ENCODE data around the gene PTPRG. TPM values are rescaled to one million over a fixed set of nuclear protein-coding genes. Genes with fewer than 3 reads are reported as not detected.

Gene PTPRG
- total and polyA plus RNA-seq, 2 experiments from 2014 or later, result 24.4 to 131 TPM

- H3K4me3 Mint-ChIP-seq, result no peak overlapping the region
- no peak overlapping the region for H3K27ac Mint-ChIP-seq
- no peaks in the 10 kb centered on the region for H3K36me3 ChIP-seq (ENCODE audit: insufficient read depth)
- no peak for DNase-seq (ENCODE audit: low spot score)
- no peak for TF ChIP-seq CREB1 (CRISPR knock-in tag; IDR thresholded peaks at IDR 0.05; ENCODE audit: low read depth)
- TF ChIP-seq ZNF114 (CRISPR knock-in tag; IDR thresholded peaks at IDR 0.05), result no peak
- TF ChIP-seq EZH2phosphoT487 (IDR thresholded peaks at IDR 0.05; ENCODE audit: unreplicated experiment), result no peak
- TF ChIP-seq CTCF (conservative IDR thresholded peaks at IDR 0.05; ENCODE audit: low read depth in 2 of 2), result no peak
- TF ChIP-seq EZH2 (IDR thresholded peaks at IDR 0.05; ENCODE audit: low read depth, unreplicated experiment), result no peak
- TF ChIP-seq JUNB (IDR thresholded peaks at IDR 0.05; ENCODE audit: unreplicated experiment), result no peak
- no peaks in the 10 kb centered on the region for H3K27me3 ChIP-seq (ENCODE audit: insufficient read depth)
- peaks cover 14% of the 10 kb centered on the region; the same call in 2 of the 3 replicates for H3K36me3 Mint-ChIP-seq (ENCODE audit: low read depth)
- H3K9me3 Mint-ChIP-seq, result no peaks in the 10 kb centered on the region
- H3F3A ChIP-seq (replicated peaks; ENCODE audit: low read depth), result no peaks in the 10 kb centered on the region
- peaks cover 27% of the 10 kb centered on the region for H3K79me2 ChIP-seq (replicated peaks; ENCODE audit: insufficient read depth)
- no peak overlapping the region for H3K4me2 ChIP-seq
- H3K27ac ChIP-seq (ENCODE audit: low read depth), result 0 out of 2 replicates have a peak overlapping the region, but pooled peaks have one; percentile 1
- H3K27me3 Mint-ChIP-seq (ENCODE audit: insufficient read depth, low read depth, poor library complexity), result peaks cover 4% of the 10 kb centered on the region
- peaks cover 18% of the 10 kb centered on the region for H3K4me1 Mint-ChIP-seq
- H4K20me1 ChIP-seq (replicated peaks; ENCODE audit: insufficient read depth), result 0 out of 2 replicates have a peak, but pooled peaks cover 5% of the 10 kb centered on the region
- H3K4me3 ChIP-seq, result no peak overlapping the region
- no peaks in the 10 kb centered on the region for H3K9me2 ChIP-seq (ENCODE audit: insufficient read depth)
- ATAC-seq, result peak; percentile 75
- H2AFZ ChIP-seq, result no peak overlapping the region
- H3K4me1 ChIP-seq (ENCODE audit: insufficient read depth), result no peaks in the 10 kb centered on the region
These were observed 429.1 kb downstream of the PTPRG start for GRCh38 chr3:61990327-61991027.

GRCh38 chr3:61991706-61992105, 430.3 kb downstream of the PTPRG start:
- no peak overlapping the region for H3K4me2 ChIP-seq
- no peaks in the 10 kb centered on the region for H3K27me3 ChIP-seq (ENCODE audit: insufficient read depth)
- H3K4me3 ChIP-seq, result no peak overlapping the region
- no peak for ATAC-seq
- no peaks in the 10 kb centered on the region for H3K36me3 ChIP-seq (ENCODE audit: insufficient read depth)
- peak overlapping the region; percentile 41; the same call in 1 of the 2 replicates for H3K27ac ChIP-seq (ENCODE audit: low read depth)
- Mint-ChIP-seq H3K9me3 (no peaks in the 10 kb centered on the region), H3K27me3 (ENCODE audit: insufficient read depth, low read depth, poor library complexity) (peaks cover 4% of the 10 kb centered on the region), H3K27ac (no peak overlapping the region), H3K4me3 (no peak overlapping the region), H3K4me1 (peaks cover 24% of the 10 kb centered on the region), H3K36me3 (ENCODE audit: low read depth) (peaks cover 14% of the 10 kb centered on the region; the same call in 2 of the 3 replicates)
- no peak for DNase-seq (ENCODE audit: low spot score)
- H3K4me1 ChIP-seq (ENCODE audit: insufficient read depth), result peaks cover 9% of the 10 kb centered on the region
- H3F3A ChIP-seq (replicated peaks; ENCODE audit: low read depth), result no peaks in the 10 kb centered on the region
- no peak overlapping the region for H2AFZ ChIP-seq
- TF ChIP-seq ETS1 (IDR thresholded peaks at IDR 0.05), result no peak
- TF ChIP-seq ZNF462 (CRISPR knock-in tag; IDR thresholded peaks at IDR 0.05), result no peak
- no peak for TF ChIP-seq NANOG (IDR thresholded peaks at IDR 0.05; ENCODE audit: borderline replicate concordance)
- peaks cover 16% of the 10 kb centered on the region for H3K79me2 ChIP-seq (replicated peaks; ENCODE audit: insufficient read depth)
- no peaks in the 10 kb centered on the region for H3K9me2 ChIP-seq (ENCODE audit: insufficient read depth)
- H4K20me1 ChIP-seq (replicated peaks; ENCODE audit: insufficient read depth), result 0 out of 2 replicates have a peak, but pooled peaks cover 5% of the 10 kb centered on the region

Measured in GM23338 (cell line).